ENCODE measurements around the gene SLC66A3. TPM values are rescaled to one million over a fixed set of nuclear protein-coding genes. Genes with fewer than 3 reads are reported as not detected.
"Not testable (repeated sequence)": the region's sequence is repeated elsewhere in the genome, so short reads cannot be mapped to it uniquely, and the experiment has no call there.

The SLC66A3 gene
- total RNA-seq, 1 donor from 2014 or later = 39.4 TPM

DNA sequence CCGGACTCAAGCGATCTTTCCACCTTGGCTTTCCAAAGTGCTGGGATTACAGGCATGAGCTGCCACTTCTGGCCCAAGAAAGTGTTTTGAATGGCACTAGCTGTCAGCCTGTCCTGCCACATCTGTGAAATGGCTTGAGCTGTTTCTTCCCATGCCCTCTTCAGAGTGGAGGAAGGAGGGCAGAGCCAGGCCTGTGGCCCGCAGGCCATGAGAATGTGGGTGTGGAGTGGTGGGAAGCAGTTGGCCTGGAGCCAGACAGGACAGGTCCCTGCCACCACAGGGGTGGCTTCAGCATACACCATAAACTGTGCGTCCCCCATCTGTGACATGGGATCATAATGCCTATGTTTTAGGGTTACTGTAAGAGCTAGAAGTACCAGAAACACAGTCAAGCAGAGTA lies 6.5 kb downstream of the SLC66A3 start:
- no peak for DNase-seq (ENCODE audit: low read depth)

DNA sequence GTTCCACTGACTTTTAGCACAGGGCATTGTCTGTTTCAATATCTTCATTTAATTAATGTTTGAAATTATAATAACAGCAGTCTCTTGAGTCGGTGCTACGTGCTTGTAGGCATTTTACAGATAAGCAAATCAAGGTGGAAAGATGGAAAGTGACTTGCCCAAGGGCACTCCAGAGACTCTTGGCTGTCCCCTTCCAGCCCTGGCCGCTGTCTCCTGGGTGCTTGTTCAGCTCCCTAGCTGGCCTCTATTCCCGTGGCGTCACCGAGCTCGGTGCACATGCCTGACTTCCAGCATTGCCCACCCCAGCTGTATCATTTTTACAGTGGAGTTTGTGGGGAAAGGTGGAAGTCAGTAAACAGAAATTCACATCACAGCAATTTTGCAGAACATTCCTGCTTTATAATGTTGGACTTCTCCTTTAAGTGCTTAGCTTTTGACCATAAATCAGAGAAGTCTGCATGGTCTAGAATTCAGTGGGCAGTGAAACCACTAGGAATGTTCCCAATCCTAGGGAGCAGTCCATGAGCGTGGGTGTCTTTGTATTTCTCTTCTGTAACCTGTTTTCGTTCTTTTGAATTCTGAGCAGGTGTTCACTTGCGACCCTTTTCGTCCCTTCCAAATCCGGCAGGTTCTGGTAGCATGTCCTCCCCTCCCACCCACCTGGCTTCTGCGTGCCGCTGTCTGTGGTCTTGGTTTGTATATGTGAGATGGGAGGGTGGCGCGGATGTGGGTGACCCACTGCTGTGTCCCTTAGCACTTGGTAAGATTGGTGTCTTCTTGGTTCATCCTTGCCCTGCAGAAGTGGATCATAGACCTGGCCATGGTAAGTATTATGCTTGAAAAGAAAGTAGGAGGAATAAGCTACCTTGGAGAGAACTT lies 8.4 kb downstream of the SLC66A3 start:
- no peak for DNase-seq (ENCODE audit: low read depth)

DNA sequence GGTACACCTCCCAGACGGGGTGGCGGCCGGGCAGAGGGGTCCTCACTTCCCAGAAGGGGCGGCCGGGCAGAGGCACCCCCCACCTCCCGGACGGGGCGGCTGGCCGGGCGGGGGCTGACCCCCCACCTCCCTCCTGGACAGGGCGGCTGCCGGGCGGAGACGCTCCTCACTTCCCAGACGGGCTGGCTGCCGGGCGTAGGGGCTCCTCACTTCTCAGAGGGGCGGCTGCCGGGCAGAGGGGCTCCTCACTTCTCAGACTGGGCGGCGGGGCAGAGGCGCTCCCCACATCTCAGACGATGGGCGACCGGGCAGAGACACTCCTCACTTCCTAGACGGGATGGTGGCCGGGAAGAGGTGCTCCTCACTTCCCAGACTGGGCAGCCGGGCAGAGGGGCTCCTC lies 9.8 kb downstream of the SLC66A3 start:
- DNase-seq (ENCODE audit: low read depth) = not testable (repeated sequence)

DNA sequence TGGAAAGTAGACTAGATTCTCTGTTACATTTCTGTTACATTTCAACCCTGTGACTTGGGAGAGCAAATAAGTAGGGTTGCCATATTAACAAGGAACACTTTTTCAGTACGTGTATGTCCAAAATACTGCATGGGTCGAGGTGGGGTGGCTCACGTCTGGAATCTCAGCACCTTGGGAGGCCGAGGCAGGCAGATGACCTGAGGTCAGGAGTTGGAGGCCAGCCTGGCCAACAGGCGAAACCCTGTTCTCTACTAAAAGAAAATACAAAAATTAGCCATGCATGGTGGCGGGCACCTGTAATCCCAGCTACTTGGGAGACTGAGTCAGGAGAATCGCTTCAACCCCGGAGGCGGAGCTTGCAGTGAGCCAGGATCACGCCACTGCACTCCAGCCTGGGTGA lies 11.2 kb downstream of the SLC66A3 start:
- no peak for DNase-seq (ENCODE audit: low read depth)

DNA sequence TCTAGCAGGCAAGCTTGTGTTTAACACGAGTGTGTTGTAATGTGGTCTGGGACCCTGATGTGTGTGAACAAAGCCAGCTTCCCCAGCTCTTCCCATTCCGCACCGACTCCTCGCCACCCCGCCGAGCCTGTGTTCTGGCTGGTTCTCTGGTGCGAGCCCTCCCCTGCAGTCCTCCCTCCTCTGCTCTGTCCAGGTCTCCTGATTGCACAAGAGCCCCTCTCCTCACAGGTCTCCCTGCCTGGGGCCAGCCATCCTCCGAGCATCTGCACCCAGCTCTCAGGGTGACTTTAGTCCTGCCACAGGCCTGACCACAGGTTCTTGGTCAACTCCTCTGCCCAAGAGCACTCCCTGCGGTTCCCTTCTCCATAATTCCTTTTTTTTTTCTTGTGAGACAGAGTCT lies 13.2 kb downstream of the SLC66A3 start:
- DNase-seq (ENCODE audit: low read depth) = no peak

DNA sequence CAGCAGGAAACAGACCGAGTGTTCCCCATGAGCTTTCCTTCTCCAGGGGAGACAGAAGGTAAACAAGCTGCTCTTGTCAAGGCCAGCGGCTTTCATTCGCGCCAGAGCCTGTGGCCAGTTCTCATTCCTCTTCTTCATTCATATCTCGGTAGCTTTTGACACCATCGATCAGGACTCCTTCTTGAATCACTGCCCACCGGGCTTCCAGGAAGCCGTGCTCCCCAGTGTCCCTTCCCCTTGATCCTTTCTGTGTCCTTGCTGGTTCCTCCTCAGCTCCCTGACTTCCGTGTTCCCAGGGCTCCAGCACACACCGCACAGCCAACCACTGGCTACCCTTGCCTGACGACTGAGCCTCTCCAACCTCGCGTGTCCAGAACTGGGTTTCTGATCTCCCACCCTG lies 14.1 kb downstream of the SLC66A3 start:
- no peak for DNase-seq (ENCODE audit: low read depth)

DNA sequence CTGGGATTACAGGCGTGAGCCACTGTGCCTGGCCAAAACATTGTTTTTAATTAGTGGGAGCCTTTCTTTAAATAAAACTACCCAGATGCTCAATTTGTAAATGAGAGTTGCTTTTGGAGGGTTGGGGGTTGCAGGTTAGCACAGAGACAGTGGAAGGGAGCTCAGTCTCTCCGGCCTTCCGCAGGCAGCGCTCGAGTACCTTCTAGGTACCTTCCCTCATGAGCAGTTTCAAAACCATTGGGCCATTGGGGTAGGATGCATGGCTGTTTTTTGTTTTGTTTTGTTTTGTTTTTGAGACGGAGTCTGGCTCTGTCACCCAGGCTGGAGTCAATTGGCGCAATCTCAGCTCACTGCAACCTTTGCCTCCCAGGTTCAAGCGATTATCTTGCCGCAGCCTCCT lies 19.0 kb downstream of the SLC66A3 start:
- no peak for DNase-seq (ENCODE audit: low read depth)

DNA sequence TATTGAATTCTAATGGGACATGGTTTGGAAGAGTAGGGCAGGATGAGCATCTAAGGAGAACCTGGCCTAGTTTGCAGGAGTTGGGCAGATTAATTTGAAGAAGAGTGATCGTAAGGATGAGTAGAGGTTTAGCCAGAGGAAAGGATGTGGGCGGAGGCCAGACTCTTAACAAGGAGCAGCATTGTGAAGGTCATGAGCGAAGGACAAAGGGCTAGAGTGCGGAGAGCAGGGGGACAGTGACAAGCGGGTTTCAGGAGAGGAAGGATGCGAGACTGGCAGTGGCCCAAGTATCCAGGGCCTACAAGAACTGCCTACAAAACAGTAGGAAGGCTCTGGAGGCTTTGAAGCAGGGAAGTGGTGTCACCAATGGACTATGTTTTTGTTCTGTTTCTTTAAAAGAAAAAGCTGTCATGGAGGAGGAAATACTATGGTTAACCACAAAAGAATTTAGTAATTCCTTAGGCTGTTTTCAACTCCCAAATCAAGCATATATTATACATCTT lies 20.1 kb downstream of the SLC66A3 start:
- DNase-seq (ENCODE audit: low read depth) = peak; percentile 35

DNA sequence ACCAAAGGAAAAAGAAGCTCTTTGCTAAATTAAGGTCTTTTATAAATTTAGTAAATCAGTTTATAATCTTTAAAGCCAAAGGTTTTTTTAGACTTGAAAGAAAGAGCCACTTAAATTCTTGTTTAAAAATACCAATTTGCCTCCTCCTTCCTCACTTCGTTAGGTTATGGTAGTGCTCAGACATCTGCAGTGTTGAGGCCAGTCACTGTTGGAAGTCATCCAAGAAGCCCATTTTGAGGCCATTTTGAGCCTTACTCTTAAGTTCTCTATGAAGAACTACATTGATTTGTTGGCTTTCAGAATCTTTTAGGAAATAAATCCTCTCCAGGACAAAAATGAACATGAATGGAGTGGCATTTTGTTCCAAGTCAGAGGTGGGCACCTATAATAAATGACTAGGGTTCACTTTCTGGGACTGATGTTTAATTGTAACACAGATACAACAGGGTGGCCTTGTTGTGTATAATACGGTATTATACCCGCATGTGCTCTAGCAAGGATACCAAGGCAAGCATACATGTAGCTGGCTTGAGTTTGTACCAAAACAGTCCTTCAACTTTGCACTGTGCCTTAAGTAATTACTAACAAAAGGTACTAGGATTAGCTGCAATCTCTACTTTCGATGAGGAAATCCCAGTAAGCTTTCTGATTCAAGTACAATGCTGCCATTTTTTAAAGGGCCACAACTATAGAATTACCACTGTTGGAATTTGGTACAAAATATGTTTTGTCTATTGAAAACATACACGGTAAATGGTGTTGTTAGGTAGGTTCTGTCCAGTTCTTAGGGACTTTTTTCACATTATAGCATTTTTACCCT lies 22.8 kb downstream of the SLC66A3 start:
- peak; percentile 18 for DNase-seq (ENCODE audit: low read depth)

DNA sequence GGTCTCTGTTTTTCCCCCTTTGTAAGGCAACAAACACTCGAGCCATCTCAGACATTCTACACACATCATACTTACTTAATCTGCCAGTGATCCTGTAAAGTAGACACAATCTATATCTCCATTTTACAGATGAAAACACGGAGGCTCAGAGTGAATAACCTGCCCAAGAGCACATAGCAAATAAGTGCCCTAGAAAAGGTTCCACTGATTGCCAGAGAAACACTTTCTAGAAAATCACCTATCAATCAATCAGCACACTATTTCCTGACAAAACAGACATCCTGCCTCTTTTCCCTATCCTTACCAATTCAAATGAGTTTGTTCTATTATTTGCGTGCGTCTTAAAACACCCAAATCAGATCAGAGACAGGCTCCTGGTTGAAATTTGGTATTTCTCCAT lies 23.9 kb downstream of the SLC66A3 start:
- no peak for DNase-seq (ENCODE audit: low read depth)

DNA sequence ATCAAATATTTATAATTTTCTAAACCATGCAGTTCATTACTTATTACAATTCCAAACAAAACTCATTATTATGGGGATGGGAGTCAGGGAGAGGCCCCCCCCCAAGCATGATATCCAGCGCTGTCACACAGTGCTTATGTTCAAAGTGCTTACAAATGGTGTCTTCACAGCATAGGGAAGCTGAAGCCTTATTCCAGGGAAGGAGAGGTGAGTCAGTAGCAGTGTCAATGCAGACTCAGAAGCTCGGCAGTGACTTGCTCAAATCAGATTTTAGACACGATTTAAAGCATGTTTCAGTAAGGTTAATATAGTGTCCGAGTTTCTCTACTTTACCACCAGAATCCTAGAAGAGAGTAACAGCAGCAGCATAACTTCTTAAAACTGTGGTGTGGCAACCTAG lies 24.6 kb downstream of the SLC66A3 start:
- DNase-seq (ENCODE audit: low read depth) = no peak

DNA sequence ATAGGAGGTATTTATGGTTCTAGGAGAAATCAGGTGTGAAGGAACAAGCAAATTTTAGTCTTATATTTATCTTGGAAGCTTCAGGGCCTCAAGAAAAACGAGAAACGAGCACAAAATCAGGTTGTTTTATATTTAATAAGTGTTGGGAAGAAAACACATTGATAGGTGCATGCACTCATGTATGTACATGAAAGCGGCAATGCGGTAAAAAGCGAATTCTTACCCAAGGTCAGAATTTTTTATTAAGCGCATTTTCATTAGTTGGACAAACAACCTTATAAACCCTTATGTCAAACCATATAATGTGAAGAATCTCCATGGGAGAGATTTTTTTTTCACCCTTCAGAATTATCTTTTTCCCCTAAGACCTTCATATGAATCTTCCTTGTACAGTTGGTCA lies 25.4 kb downstream of the SLC66A3 start:
- no peak for DNase-seq (ENCODE audit: low read depth)

DNA sequence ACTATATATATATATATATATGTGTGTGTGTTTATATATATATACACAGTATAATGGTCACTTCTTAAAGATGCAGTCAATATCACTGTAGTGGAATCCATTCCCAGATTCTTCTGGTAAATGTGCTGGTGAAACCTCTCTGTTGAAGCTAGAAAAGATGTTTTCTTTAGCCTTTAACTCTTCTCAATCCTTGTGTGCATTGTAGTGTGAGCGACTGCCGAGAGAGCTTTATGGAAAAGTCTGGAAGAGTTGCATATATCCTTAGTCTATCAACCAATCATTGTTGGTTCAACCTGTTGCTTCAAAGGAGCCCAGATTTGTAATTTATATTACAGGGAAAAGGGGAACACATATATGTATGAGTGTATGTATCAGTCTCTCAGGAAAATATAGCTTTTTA lies 27.7 kb downstream of the SLC66A3 start:
- DNase-seq (ENCODE audit: low read depth) = no peak

DNA sequence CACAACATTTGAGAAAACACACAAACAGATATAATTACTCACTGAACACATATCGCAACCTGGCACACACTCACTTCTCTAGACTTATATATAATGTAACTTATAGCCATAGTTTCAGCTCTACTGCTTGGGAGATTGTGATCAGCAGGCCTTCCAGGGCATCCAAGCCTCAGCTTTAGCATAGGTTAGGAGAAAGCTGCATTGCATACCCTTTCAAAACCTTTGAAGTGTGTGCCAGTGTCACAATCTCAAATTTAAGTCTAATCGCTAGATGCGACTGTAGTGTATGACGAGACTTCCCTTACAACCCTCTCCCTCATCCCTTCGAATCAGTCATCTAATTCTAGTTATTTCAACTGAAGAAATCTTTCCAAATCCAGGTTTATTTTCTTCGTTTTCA lies 30.9 kb downstream of the SLC66A3 start:
- DNase-seq (ENCODE audit: low read depth) = no peak

DNA sequence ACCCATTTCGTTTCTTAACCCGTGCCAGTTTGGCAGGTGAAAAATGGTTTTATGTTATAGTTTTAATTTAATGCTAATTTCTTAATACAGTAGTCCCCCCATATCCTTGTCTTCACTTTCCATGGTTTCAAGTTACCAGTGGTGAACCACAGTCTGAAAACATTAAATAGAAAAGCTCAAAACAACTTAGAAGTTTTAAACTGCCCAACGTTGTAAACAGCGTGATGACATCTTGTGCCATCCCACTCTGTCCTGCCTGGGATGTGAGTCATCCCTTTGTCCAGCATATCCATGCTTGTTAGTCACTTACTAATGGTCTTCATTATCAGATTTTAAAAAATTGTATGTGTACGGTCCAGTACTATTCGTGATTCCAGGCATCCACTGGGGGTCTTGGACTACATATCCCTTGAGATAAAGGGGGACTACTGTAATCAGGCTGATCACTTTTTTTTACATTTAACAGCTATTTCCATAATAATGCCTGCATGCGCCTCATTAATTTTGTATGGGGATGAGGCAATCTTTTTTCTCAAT lies 31.9 kb downstream of the SLC66A3 start:
- peak; percentile 48 for DNase-seq (ENCODE audit: low read depth)

DNA sequence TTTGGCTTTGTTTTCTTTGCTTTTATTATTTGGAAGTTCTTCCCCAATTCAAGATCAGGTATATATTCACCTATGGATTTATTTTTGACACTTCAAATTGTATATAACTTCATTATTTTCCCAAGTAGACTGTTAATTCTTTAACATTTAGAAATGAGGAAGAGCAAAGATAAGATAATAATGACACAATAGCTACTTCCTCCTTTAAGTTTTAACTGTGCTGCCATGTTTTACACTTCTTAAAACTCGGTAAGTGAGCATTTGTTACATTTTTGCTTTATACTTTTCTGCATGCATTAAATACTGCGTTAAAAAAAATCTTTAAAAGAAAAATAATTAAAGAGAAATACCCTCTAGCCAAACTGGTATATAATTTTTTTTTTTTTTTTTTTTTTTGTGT lies 32.5 kb downstream of the SLC66A3 start:
- no peak for DNase-seq (ENCODE audit: low read depth)

DNA sequence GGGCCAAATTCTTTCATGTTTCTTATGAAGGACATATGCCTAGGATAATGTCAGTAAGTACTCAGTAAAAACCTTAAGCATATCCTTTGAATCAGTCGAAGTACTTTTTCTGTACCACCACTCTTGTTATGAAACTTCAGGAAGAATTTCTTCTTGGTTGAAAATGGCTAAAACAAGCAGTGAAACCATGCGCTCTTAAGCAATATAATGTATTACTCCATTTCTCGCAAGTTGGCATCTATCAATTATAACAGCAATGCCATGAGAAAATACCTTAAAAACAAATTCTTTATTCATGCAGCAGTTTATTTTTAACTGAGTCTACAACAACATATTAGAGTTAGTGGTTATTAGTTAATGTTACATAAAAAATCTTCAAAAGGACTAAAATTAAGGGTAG lies 41.0 kb downstream of the SLC66A3 start:
- no peak for DNase-seq (ENCODE audit: low read depth)

DNA sequence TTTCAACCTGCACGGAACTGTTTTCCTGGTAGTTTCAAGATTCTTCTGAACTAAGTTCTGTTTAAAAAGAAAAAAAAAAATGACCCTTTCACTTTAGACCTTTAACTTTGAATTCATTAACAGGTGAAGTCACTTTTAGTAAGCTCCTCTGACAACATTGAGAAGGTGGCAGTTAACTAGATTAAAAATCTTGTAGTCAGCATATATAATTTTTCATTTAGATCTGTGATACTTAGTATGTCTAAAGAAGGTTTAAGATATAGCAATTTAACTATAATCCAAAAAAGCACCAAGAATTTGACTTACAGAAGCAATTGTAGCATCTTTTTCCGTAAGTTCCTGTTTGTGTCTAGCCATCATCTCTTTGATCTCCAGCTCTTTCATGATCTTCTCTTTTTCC lies 45.4 kb downstream of the SLC66A3 start:
- DNase-seq (ENCODE audit: low read depth) = no peak

DNA sequence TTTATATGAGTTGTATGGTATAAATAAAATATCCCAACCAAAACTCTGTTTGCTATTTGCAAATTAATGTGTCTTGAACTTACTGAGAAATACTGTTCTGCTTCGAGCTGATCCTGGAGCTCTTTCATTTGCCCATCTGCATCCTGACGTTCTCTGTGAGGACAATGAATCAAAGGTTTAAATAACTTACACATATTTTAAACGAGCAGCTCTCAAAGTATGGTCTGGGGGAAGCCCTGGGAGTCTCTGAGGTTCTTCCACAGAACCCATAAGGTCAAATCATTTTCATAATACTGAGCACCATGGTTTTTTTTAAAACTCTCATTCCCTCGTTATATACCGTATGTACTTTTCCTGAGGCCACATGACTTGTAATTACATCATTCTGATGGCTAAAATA lies 46.7 kb downstream of the SLC66A3 start:
- DNase-seq (ENCODE audit: low read depth) = no peak

DNA sequence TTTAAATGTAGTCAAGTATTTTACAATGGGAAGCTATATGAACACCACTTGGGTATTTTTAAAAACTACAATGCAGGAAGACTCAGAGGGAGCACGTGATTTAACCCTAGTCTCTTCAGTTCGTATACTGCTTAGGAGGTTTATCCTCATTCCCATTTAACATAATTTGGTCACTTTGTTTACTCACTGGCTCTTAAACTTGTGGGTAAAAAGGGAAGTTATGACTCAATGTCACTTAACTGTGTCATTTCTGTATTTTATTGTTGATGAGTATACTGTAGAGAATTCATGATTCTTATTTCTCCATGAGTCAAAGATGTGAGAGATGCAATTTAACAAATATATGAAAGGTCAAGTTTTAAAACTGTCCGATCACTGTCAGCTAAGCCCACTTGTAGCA lies 48.2 kb downstream of the SLC66A3 start:
- peak; percentile 19 for DNase-seq (ENCODE audit: low read depth)

DNA sequence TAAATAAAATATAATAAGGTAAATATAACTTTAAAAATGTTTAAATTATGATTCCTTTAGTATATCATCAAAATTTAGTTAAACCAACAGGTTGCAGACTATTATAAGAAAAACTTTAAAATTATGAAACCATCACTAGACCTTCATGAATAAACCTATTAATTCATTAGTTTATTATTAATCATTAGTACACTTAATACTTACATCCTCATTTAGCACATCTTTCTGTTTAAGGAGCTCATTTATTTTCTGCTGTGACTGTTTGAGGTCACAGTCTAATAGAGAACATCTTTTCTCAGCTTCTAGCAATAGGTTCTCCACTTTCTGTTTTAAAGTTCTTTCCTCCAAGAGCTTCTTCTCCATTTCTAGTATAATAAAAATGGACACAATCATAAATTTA lies 52.8 kb downstream of the SLC66A3 start:
- no peak for DNase-seq (ENCODE audit: low read depth)

DNA sequence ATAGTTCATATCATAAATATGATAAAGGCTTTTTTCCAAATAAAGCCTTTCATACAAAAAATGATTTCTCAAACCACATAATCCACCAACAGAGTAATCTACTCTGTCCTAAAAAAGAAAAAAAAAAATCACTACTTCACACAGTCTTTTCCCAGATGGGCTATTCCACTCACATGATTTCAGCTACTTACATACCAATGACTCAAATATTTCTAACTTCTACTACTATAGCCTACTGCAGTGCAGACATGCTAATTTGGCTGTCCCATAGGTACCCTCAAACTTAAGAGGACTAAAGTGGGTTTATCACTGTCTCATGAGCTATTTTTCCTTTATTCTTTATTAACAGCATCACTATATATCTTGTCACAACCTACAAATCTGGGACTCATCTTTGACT lies 57.4 kb downstream of the SLC66A3 start:
- no peak for DNase-seq (ENCODE audit: low read depth)

All from myocyte (in vitro differentiated cells).